Kidney epithelial cell (primary cell): ENCODE measurements around the gene TCF15. TPM values are rescaled to one million over a fixed set of nuclear protein-coding genes. Genes with fewer than 3 reads are reported as not detected.

Source experiments
- DNase-seq: peaks from one replicate; pipeline ENCODE4 v3.0.0-alpha.2; 2010; ENCODE audit warnings: low read depth
- H3K27me3 ChIP-seq: 2 replicates; pipeline ENCODE4 v1.6.0; 2011; ENCODE audit warnings: low read length; ENCODE audit not compliant: control insufficient read depth, insufficient read depth
- H3K36me3 ChIP-seq: 2 replicates; pipeline ENCODE4 v1.5.1; 2011; ENCODE audit warnings: low read length; ENCODE audit not compliant: control insufficient read depth, insufficient read depth
- H3K4me3 ChIP-seq: 2 replicates; pipeline ENCODE4 v1.5.1; 2011; ENCODE audit warnings: low read depth, mild to moderate bottlenecking, control low read depth, low read length
- total RNA-seq: library from RNA; depleted of rRNA; stranded (reverse); fragments of >200 nt; gene quantifications from 2 replicates; pipeline ENCODE4 v1.2.3, GENCODE V29; 2015
- TF ChIP-seq, protein P1 (sequence below): IDR thresholded peaks from 2 replicates; pipeline ENCODE4 v1.5.1; 2011; ENCODE audit warnings: mild to moderate bottlenecking, moderate library complexity, low read length, control low read depth, inconsistent platforms; ENCODE audit not compliant: insufficient read depth, poor library complexity, severe bottlenecking

TCF15 gene
- total RNA-seq, 1 donor from 2014 or later: 1.5 TPM

DNA sequence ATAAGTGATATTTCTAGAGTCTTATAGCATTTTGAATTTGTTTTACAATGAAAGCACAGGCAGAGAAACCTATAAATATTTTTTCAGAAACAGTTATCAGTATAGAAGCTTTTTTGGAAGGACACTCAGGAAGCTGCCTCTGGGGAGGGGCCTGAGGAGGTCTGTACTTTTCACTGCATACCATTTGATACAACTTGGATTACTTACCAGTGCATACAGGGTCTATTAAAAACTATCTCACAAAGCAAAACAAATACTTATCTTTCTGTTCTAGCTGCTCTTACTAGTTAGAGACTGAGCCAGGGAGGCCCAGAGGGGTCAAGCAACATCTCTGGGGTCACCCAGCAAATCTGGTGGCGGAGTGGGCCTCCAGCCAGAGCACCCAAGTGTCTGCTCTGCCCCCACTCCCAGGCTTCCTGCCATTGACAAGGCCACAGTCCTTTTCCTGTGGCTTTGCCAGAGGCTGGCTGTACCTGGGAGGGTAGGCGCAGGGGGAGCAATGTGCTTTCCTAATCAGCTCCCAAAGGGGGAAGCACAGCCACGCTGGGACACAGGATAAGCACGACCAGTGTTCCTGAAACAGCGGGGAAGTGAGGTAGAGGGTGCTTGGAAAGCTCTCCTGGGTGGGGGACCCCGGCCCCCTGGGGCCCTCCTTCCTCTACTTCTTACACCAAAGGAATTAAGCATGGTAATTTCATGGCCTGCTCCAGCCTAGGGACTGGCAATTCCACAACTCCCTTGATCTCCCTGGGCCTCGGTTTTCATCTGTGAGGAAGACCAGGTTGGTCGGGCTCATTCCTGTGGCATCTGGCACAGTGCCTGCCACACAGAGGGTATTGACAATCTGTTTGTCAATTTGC is 7.8 kb downstream of the TCF15 start:
- TF ChIP-seq, protein P1, sequence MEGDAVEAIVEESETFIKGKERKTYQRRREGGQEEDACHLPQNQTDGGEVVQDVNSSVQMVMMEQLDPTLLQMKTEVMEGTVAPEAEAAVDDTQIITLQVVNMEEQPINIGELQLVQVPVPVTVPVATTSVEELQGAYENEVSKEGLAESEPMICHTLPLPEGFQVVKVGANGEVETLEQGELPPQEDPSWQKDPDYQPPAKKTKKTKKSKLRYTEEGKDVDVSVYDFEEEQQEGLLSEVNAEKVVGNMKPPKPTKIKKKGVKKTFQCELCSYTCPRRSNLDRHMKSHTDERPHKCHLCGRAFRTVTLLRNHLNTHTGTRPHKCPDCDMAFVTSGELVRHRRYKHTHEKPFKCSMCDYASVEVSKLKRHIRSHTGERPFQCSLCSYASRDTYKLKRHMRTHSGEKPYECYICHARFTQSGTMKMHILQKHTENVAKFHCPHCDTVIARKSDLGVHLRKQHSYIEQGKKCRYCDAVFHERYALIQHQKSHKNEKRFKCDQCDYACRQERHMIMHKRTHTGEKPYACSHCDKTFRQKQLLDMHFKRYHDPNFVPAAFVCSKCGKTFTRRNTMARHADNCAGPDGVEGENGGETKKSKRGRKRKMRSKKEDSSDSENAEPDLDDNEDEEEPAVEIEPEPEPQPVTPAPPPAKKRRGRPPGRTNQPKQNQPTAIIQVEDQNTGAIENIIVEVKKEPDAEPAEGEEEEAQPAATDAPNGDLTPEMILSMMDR: no peak
- DNase-seq: no peak
- Histone ChIP-seq H3K4me3 (no peak overlapping the region), H3K36me3 (no peaks in the 10 kb centered on the region), H3K27me3 (peaks cover 4% of the 10 kb centered on the region)

DNA sequence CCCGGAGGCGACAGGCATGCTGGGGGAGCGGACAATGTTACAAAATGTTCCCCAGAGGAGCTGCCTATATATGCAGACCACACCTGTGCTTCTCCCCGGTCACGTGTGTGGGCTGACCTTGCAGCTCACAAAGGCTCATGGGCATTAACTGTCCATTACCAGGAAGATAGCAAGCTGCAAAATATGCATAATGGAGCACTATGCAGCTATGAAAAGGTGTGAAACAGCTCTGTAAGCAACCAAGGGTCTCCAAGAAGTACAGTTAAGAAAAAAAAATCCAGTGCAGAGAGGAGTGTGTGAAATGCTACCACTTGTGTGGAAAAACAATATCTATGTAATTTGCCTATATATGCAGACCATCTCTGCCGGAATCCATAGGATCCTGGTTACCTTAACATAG is 9.4 kb downstream of the TCF15 start:
- DNase-seq: no peak
- H3K4me3 ChIP-seq: no peak overlapping the region
- TF ChIP-seq, protein P1: no peak
- H3K36me3 ChIP-seq: no peaks in the 10 kb centered on the region
- H3K27me3 ChIP-seq: peaks cover 3% of the 10 kb centered on the region

- no peaks in the 10 kb centered on the region for H3K27me3 ChIP-seq
- no peaks in the 10 kb centered on the region for H3K36me3 ChIP-seq
- DNase-seq: no peak
- TF ChIP-seq, protein P1: no peak
- no peak overlapping the region for H3K4me3 ChIP-seq
Measured at GRCh38 chr20:600141-600540, 10.0 kb downstream of the TCF15 start.

- Histone ChIP-seq H3K4me3 (no peak overlapping the region), H3K36me3 (no peaks in the 10 kb centered on the region), H3K27me3 (no peaks in the 10 kb centered on the region)
- DNase-seq: no peak
- TF ChIP-seq, protein P1: no peak
Measured at GRCh38 chr20:598133-598850, 11.8 kb downstream of the TCF15 start.

DNA sequence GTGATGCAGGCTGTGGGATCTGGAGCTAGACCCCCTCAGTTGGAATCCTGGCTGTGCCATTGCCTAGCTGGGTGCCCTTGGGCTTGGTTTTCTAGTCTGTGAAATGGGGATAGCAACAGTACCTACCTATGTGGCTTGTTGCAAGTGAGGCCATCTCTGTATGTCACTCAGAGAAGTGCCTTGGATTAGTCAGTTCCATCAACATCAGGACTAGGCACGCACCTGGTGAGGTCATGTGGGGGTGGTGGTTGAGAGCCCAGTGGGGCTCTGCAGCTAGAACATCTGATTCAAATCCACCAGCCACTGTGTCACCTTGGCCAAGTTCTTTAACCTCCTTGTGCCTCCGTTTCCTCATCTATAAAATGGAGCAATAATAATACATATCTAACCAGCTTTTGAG is 12.5 kb downstream of the TCF15 start:
- DNase-seq: no peak
- TF ChIP-seq, protein P1: no peak
- H3K4me3 ChIP-seq: no peak overlapping the region
- H3K36me3 ChIP-seq: no peaks in the 10 kb centered on the region
- no peaks in the 10 kb centered on the region for H3K27me3 ChIP-seq
